Dermis blood vessel endothelial cell (primary cell): ENCODE results near the gene CLDN12. TPM values are rescaled to one million over a fixed set of nuclear protein-coding genes. Genes with fewer than 3 reads are reported as not detected.

Experiments
- DNase-seq: peaks from one replicate; pipeline ENCODE4 v3.0.0; 2010
- total RNA-seq: library from RNA; depleted of rRNA; stranded (reverse); fragments of >200 nt; gene quantifications from 2 replicates; pipeline ENCODE4 v1.2.3, GENCODE V29; 2014

CLDN12 gene
- total RNA-seq: 11.6 and 18.2 TPM in 2 replicates

GRCh38 chr7:90403174-90404113 is at the start of gene CLDN12:
TSS of gene CLDN12 (plus strand) at chr7:90403461. CDS start at chr7:90412677, 9,216 bp downstream.
- peak; percentile 77 for DNase-seq

- DNase-seq: peak; percentile 37
Measured at GRCh38 chr7:90383422-90383821, 19.8 kb upstream of the CLDN12 start.

- peak; percentile 72 for DNase-seq
Measured at GRCh38 chr7:90383861-90384260, 19.4 kb upstream of the CLDN12 start.

- peak; percentile 21 for DNase-seq
Measured at GRCh38 chr7:90384433-90384832, 18.8 kb upstream of the CLDN12 start.

DNA sequence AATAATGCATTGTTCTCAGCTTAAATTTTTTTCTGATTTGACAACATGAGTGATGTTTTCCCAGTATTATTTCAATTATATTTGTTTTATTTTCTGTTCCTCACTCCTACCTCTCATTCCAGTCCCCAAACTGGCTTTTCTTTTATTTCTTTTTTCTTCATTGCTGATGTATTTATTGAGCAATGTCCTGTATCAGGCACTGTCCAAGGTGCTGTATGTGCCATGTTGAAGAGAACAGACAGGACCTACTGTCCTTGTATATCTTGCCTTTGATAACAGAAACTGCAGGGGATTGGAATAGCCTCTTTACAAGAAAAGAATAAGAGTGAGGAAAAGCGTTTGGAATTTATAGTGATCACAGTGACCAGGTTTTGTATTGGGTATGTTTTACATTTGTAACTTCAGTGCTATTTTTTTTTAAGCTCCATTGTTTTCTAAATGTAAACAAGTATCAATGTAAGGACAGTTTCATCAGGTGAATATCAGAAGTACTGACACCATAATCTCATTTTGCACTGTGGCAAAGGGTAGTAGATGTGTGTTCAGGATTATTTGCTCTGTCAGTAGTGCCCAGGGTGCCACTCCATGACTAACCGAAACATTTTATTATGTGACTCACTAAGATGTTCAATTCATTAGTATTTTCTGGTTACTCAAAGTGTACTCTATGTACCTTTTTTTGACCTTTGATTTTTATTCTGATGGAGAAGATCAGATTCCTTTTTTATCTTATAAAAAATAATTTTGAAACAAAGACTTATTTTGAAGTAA is 15.6 kb upstream of the CLDN12 start:
- DNase-seq: no peak

- no peak for DNase-seq
Measured at GRCh38 chr7:90390926-90391325, 12.3 kb upstream of the CLDN12 start.

- peak; percentile 25 for DNase-seq
Measured at GRCh38 chr7:90391488-90391887, 11.8 kb upstream of the CLDN12 start.

- no peak for DNase-seq
Measured at GRCh38 chr7:90396420-90396819, 6.8 kb upstream of the CLDN12 start.

DNA sequence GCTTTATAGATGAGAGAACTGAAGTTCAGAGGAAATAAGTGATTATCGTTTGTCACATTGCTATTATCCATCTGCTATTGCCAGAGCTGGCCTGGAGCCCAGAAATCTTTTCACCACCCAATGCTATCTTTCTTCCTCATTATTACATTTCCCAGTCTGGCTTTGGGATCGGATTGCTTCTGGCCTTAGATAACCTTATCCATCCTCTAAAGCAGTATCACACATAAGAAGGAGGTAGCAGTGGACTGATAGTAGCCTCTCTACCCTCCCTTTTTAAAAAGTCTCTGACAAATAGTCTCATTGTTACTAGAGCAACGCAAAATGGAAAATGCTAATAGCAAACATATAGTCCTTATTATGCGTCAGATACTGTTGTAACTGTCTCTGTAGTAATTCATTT is 1.3 kb upstream of the CLDN12 start:
- peak; percentile 19 for DNase-seq

DNA sequence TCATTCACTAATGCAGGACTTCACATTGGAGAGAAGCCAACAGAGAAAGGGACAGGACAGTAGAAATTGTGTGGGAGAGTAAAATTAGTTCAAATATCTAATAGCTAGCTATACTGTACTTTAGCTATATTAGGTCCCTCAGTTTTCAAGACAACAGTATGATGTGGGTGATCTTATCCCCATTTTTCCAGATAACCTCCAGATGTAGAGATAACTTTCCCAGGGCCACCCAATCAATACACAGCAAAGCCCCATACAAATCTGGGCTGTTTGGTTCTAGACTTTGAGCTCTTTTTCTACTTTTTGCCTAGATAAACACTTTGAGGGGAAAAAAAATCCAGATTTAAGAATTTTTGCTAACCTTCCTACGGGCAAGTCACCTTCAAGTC is 482 bp upstream of the CLDN12 start:
- DNase-seq: no peak

DNA sequence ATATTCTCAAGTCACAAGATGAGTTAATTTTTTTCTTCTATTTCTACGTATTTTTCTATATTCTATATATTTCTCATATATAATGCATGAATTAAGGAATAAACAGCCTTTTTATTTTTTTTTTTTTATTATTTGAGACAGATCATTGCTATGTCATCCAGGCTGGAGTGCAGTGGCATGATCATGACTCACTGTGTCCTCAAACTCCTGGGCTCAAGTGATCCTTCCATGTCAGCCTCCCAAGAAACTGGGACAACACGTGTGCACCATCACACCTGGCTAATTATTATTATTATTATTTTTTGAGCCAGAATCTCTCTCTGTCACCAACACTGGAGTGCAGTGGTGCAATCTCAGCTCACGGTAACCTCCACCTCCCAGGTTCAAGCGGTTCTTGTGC is 1.5 kb downstream of the CLDN12 start:
- DNase-seq: no peak

DNA sequence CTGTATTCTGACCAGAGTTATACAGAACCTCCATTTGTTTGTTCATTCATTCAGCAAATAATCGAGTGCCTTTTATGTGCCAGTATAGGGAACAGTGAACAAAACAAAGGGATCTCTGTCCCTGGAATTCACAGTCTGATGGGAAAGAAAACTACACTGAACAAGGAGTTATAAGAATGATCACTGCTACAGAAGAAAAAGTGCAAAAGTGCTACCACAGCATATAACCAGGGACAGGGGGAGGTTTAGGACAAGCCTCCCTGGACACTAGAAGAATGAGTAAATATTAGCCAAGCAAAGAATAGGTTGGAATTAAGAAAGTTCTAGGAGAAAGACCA is 4.2 kb downstream of the CLDN12 start:
- DNase-seq: no peak

DNA sequence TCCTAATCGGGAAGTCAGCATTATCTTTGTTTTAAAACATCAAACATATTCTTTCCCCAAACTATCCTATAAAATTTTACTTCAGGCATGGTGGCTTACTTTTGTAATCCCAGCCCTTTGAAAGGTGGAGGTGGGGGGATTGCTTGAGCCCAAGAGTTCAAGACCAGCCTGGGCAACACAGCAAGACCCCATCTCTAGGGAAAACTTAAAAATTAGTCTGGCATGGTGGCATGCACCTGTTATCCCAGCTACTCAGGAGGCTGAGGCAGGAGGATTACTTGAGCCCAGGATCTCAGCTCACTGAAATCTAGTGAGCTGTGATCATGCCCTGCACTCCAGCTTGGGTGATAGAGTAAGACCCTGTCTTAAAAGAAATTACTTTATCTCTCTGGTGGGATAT is 4.9 kb downstream of the CLDN12 start:
- no peak for DNase-seq

- DNase-seq: no peak
Measured at GRCh38 chr7:90409667-90410066, 6.4 kb downstream of the CLDN12 start.

- DNase-seq: peak; percentile 75
Measured at GRCh38 chr7:90411510-90411909, 8.2 kb downstream of the CLDN12 start.

- peak; percentile 62 for DNase-seq
Measured at GRCh38 chr7:90412458-90413184, 9.4 kb downstream of the CLDN12 start.

DNA sequence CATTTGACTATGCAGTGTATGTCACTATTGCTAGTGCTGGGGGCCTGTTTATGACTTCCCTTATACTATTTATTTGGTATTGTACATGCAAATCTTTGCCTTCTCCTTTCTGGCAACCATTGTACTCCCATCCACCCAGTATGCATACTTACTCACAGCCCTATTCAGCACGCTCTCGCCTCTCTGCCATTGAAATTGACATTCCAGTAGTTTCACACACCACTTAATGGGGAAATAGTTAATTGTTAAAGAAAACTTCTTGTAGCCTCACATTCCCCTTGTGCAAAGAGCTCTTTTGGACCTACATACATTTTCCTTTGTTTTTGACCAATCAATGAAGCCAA is 9.9 kb downstream of the CLDN12 start:
- DNase-seq: no peak

DNA sequence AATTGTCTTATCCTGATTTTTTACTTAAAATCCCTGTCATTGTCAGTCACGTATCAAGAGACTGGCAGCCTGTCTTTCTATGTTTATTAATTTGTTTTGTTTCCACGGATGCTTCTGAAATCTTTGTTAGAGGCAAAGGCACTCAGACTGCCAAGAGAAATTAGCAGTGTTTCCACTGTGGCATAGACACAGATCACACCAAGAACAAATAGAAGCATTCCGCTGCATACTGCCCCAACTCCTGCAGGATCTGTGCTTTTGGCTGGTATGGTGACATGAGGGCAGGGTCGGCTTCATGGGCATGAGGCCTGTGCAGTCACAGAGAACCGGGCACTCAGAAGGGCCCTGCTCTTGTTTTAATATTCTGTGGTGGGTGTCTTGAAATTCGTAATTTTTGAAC is 18.4 kb downstream of the CLDN12 start:
- DNase-seq: no peak

GRCh38 chr7:90424720-90425119 is 21.5 kb downstream of the CLDN12 start:
- no peak for DNase-seq

DNA sequence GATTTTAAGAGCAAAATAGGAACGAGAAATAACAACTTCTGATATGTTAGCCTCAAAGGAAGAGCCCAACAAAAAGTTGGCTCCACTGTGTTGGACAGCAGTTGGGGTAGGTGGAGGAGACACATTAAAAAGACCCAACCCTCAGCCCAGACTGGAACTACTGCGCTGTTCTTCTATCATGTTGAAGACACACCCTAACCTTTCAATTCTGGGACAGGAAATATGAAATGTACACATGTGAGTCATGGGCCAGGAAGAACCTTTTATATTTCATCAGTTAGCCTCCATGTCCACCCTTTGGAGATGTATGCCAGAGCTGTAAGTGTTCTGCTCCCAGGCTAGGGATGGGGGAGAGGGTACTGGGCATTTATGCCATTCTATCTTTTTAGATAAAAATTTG is 22.1 kb downstream of the CLDN12 start:
- DNase-seq: no peak

DNA sequence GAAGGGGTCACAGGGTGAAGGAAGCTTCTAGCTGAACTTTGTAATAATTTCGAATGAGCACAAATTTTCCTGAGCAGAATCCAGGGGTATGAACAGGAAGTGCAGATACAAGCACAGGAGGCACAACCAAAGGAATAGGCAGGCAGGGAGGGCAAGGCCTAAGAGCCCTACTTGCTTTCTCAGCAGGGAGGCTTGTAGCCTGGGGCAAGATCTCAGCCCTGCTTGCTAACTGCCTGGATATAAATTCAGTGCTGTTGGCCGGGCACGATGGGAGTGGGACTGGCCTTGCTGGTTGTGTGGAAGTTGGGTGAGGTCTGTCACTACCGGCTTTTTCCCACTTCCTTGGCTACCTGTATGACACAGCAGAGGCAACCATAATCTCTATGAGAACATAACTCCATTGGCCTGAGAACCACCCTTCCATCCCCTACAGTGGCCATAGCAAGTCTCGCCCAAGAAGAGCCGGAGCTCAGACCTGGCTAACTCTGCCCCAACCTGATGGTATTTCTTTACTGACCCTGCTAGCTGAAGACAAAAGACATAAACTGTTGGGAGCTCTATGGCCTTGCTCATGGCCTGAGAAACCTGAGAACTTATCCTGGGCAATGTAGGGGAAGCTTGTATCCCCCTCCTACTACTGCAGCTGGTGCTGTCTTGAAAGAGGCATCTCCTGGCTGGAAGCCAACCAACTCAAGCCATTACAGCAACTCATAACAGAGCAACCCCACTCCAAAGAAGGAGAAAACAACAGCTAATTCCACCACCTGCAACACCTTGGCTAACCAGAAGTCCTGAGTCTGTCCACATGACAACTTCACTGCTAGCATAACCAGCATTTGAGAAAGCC is 27.6 kb downstream of the CLDN12 start:
- no peak for DNase-seq

- no peak for DNase-seq
Measured at GRCh38 chr7:90432752-90433151, 29.5 kb downstream of the CLDN12 start.
